SU-DHL-6 (cell line): ENCODE data around the gene SEMA4C.

Source experiments
- EZH2phosphoT487 ChIP-seq: fragments of 200-600 bp; sonication (generic), shearing (Covaris generic); conservative IDR thresholded peaks from 2 replicates; pipeline ENCODE4 v1.6.1; 2018; ENCODE audit warnings: mild to moderate bottlenecking, antibody characterized with exemption, low read length, moderate library complexity, mixed read lengths
- TF ChIP-seq, protein P1 (sequence below): fragments of 200-600 bp; sonication (generic); IDR thresholded peaks from one replicate; pipeline ENCODE4 v1.5.1; 2017; ENCODE audit warnings: antibody characterized with exemption, mild to moderate bottlenecking, low read length, moderate library complexity; ENCODE audit not compliant: insufficient read depth, poor library complexity, severe bottlenecking

DNA sequence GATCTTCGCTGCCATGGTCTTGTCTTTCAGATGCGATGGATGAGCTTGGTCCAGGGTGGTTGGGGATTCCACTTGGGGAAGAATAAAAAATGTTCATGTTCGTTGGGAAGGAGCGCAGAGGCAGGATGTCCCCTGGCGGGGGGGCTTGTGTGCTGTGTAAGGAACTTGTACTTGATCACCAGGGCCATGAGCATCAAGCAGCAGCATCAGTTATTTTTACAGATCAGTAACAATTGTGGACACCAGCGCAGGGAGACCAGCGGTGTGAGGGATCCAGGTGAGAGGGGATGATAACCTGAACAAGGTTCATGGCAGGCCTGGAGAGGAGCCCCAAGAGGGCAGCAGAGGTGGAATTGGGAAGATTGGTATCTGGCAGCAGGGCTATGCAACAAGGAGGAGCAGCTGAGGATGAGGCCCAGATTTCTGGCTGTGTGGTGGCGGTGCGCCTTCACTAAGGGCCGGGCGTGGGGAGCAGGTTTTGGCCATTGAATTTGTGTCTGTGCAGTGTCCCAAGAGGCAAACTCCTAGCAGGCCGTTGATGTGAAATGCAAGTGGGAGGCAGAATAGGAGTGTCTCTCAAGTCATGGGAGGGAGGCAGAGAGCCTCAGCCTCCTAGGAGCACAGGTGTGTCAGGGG, 49.9 kb downstream of the SEMA4C start:
- TF ChIP-seq, protein P1, sequence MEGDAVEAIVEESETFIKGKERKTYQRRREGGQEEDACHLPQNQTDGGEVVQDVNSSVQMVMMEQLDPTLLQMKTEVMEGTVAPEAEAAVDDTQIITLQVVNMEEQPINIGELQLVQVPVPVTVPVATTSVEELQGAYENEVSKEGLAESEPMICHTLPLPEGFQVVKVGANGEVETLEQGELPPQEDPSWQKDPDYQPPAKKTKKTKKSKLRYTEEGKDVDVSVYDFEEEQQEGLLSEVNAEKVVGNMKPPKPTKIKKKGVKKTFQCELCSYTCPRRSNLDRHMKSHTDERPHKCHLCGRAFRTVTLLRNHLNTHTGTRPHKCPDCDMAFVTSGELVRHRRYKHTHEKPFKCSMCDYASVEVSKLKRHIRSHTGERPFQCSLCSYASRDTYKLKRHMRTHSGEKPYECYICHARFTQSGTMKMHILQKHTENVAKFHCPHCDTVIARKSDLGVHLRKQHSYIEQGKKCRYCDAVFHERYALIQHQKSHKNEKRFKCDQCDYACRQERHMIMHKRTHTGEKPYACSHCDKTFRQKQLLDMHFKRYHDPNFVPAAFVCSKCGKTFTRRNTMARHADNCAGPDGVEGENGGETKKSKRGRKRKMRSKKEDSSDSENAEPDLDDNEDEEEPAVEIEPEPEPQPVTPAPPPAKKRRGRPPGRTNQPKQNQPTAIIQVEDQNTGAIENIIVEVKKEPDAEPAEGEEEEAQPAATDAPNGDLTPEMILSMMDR = no peak
- no peak for TF ChIP-seq EZH2phosphoT487
